Omental fat pad (tissue), 4 donors: ENCODE data around the gene RNU6-8. TPM values are rescaled to one million over a fixed set of nuclear protein-coding genes. Genes with fewer than 3 reads are reported as not detected.

Source experiments
- ATAC-seq: fragments of 150-250 bp; one replicate; pipeline ENCODE4 v1.9.1; 2016; ENCODE audit warnings: mild to moderate bottlenecking, moderate library complexity; ENCODE audit not compliant: low FRiP score
- DNase-seq: peaks from one replicate; pipeline ENCODE4 v3.0.0-alpha.2; 2019; ENCODE audit warnings: low spot score
- total RNA-seq, 4 donors: library from RNA; depleted of rRNA; stranded (reverse); fragments of >200 nt; gene quantifications; one replicate each; pipeline ENCODE4 v1.1.0, GENCODE V29; 2016
- TF ChIP-seq, protein P1 (sequence below), 3 donors: fragments of 450-650 bp; IDR thresholded peaks; one replicate each; pipeline ENCODE4 v1.5.1; 2016 to 2017; ENCODE audit warnings: antibody characterized with exemption in 3 of 3, mild to moderate bottlenecking in 3 of 3, moderate library complexity in 2 of 3

RNU6-8 gene
- total RNA-seq, 4 donors from 2014 or later: not detected

DNA sequence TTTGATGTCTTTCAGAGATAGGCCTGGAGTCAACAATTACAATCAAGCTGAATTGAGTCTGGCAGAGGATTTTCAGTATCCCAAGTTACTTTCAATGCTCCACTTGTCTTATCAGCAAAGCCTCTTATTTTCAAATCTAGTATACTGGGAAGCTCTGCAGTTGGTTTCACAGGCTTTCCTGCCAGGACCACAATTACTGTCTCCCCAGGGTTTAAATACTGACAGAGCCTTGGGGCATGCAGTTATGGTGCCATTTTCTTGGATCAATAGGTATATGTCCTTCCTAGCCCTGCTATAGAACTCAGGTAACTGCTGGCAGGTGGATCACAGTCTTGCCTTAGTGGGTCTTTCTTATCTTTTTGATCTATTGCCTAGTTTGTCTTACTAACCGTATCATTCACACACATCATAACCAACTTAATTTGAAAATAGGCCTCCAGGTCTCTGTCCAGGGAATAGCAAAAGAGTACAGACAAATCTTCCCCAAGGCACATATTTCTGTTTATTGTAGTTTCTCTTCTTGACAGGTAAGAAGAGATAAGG lies 22.4 kb upstream of the RNU6-8 start:
- no peak for DNase-seq
- TF ChIP-seq, protein P1, sequence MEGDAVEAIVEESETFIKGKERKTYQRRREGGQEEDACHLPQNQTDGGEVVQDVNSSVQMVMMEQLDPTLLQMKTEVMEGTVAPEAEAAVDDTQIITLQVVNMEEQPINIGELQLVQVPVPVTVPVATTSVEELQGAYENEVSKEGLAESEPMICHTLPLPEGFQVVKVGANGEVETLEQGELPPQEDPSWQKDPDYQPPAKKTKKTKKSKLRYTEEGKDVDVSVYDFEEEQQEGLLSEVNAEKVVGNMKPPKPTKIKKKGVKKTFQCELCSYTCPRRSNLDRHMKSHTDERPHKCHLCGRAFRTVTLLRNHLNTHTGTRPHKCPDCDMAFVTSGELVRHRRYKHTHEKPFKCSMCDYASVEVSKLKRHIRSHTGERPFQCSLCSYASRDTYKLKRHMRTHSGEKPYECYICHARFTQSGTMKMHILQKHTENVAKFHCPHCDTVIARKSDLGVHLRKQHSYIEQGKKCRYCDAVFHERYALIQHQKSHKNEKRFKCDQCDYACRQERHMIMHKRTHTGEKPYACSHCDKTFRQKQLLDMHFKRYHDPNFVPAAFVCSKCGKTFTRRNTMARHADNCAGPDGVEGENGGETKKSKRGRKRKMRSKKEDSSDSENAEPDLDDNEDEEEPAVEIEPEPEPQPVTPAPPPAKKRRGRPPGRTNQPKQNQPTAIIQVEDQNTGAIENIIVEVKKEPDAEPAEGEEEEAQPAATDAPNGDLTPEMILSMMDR (IDR thresholded peaks at IDR 0.05): no peak

DNA sequence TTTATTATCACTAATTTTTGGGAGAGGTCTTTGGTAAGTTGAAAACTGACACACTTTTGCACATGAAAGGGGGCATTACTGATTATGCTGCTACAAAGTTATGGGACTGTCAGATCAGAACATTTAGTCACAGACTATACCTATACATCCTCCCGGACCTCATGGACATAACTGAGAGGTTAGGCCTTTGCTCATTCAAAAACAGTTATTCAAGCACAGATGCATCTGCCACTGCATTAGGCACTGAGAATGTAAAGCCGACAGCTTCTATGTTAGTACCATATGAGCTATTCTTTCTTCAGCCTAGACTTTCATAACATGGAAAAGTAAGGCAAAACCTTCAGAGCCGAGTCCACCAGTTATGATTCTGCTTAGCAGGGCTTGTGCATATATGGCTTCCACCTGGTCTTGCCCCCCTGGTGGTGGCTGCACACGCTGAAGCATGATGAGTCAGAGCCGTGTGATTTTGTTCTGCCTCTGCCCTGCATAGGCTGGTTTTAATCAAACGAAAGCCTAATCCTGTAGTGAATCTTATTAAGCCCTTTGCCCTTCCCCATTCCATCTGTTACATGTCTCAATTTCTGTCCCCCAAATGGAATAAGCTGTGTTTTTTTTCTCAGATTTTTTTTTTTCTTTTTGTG lies 21.8 kb upstream of the RNU6-8 start:
- ATAC-seq (peak; percentile 70), DNase-seq (no peak)
- TF ChIP-seq, protein P1 (IDR thresholded peaks at IDR 0.05): no peak

More for the DNA sequence above, 22.4 kb upstream of the RNU6-8 start:
- ATAC-seq: no peak

DNA sequence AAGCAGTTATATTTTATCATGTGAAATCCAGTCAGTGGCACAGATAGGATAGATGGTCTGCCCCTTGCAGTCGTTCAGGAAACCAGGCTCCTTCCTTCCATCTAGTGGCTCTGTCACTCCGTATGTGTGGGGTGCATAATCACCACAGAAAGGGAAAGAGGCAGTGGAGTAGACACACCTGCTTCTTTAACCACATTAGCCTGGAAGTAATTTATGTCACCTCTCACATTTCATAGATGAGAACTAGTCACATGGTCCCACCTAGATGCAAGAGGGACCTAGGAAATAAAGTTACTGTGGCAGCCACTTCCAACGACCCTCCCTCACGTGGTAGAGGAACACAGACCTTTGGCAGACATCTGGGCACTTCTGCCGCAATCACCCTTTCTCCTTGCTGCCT lies 14.2 kb upstream of the RNU6-8 start:
- TF ChIP-seq, protein P1 (IDR thresholded peaks at IDR 0.05): no peak
- ATAC-seq (no peak), DNase-seq (no peak)

DNA sequence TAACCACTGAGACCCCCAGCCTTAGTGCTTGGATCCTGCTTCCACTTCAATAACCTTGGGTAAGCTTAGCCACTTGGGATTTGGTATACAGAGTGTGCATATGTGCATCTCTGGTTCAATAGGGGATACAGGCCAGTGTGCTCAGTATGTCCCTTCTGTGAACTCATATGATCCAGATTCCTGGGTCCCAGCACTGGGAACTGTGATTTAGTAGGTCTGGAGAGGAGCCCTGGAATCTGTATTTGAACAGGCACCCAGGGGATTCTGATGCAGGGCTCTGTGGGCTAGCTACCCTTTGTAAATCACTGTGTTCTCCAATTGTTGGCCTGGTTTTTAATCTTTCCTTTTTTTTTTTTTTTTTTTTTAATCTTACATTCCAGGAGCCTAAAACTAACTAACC lies 9.8 kb upstream of the RNU6-8 start:
- TF ChIP-seq, protein P1 (IDR thresholded peaks at IDR 0.05): no peak
- no peak for ATAC-seq
- DNase-seq: no peak

DNA sequence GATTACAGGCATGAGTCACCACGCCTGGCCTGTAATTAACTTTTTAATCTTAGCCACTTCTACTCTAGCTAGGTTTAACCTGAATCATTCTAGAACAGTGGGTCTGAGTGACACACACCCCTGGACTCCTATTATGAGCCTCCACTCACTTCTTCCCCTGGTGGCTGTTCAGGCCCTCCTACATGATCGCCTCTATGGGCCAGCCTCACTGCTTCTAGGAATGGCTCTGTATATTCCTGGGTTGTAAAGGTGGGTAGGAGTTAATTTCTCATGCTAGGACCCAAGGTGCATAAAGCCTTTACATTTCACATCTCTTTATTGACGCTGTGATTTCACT lies 8.0 kb upstream of the RNU6-8 start:
- DNase-seq: no peak
- TF ChIP-seq, protein P1 (IDR thresholded peaks at IDR 0.05): no peak
- no peak for ATAC-seq

DNA sequence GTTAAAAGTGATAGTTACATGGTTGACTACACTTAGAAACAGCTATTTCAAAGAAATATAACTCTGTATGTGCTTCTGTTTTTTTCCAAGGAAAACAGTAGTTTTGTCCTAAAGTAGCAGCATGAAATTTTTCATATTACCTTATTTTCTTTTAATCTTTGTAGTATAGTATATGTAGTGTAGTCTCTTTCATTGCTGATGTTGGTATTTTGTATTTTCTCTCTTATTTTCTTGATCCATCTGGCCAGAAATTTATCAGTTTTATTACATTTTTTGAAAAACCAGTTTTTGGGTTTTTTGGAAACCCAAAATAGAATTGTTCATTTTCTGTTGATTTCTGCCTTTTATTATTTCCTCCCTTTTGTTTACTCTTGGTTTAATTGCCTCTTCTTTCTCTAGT lies 6.4 kb upstream of the RNU6-8 start:
- TF ChIP-seq, protein P1 (IDR thresholded peaks at IDR 0.05): no peak
- ATAC-seq (no peak), DNase-seq (no peak)

DNA sequence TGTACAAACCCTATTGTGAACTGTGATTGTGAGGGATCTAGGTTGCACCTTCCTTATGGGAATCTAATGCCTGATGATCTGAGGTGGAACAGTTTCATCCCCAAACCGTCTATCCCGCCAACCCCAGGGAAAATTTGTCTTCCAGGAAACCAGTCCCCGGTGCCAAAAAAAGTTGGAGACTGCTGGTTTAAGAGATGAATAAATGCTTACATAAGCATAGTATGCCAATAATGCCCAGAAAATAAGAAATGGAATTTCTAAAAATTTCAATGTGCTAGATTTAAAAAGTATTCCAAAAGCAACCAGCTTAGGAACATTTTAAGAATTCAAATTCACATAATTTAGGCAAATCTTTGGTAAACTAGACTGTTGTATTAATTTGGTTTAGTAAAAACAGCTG lies 5.4 kb upstream of the RNU6-8 start:
- no peak for ATAC-seq
- DNase-seq: no peak
- TF ChIP-seq, protein P1 (IDR thresholded peaks at IDR 0.05): no peak
